ENCODE measurements around the gene DNAJC28. TPM values are rescaled to one million over a fixed set of nuclear protein-coding genes. Genes with fewer than 3 reads are reported as not detected.

DNAJC28 gene
- total and polyA plus RNA-seq, 9 of the 15 experiments (the other 6 are each of a cell fraction or from before 2014, with no cell fraction given), result 0.68 to 2.5 (median 1.1) TPM

DNA sequence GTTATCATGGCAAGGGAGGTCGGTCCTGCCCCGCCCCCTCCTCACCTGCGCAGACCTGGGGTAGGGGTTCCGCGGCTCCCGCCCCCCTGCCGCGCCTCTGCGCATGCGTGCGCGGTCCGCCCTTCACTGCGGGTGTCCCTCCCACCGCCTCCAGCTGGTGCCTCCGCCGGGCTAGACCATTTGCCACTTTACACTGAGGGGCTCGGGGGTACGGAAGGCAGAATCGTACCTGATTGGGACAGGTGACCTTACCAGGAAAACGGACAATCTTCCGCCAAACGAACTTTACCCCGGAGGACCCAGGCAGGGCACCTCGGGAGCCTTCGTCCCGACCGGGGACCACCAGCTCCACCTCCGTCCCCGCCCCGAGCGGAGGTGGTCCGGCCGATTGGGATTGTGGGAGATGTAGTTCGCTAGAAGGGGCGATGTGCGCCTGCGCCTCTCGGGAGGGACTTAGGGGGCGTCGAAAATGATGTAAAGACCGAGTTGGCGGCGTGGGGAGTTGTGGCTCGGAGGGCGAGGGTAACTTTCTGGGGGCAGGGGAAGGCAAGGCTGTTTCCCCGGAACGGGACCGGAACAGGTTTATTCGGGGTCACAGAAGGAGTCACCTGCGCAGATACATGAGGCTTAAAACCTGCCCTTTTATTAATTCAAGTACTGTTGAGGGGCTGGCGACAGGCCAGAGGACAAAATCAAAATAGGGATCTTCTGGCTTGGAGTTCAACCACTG lies at the start of gene DNAJC28 (continued):
- TF ChIP-seq NFE2L1 (tag; IDR thresholded peaks at IDR 0.05; ENCODE audit: borderline replicate concordance, low read depth), result no peak
- TF ChIP-seq BRF2 (IDR thresholded peaks at IDR 0.05; ENCODE audit: borderline replicate concordance, insufficient read depth, insufficient read length), result no peak
- TF ChIP-seq TAF15 (IDR thresholded peaks at IDR 0.05; ENCODE audit: low read depth, low read length), result no peak
- no peak for TF ChIP-seq RAD21 (CRISPR knock-in tag; conservative IDR thresholded peaks at IDR 0.05 in 1 of 2, IDR thresholded peaks at IDR 0.05 in 1 of 2)
- TF ChIP-seq HES1 (IDR thresholded peaks at IDR 0.05; ENCODE audit: low read depth), result 0 out of 2 replicates have a peak, but pooled peaks have one; percentile 44
- no peak for TF ChIP-seq EWSR1 (IDR thresholded peaks at IDR 0.05; ENCODE audit: borderline replicate concordance, low read depth, partially characterized antibody)
- TF ChIP-seq EP300 (IDR thresholded peaks at IDR 0.05; ENCODE audit: low read length), result 0 out of 2 replicates have a peak, but pooled peaks have one; percentile 7
- TF ChIP-seq, protein P1, sequence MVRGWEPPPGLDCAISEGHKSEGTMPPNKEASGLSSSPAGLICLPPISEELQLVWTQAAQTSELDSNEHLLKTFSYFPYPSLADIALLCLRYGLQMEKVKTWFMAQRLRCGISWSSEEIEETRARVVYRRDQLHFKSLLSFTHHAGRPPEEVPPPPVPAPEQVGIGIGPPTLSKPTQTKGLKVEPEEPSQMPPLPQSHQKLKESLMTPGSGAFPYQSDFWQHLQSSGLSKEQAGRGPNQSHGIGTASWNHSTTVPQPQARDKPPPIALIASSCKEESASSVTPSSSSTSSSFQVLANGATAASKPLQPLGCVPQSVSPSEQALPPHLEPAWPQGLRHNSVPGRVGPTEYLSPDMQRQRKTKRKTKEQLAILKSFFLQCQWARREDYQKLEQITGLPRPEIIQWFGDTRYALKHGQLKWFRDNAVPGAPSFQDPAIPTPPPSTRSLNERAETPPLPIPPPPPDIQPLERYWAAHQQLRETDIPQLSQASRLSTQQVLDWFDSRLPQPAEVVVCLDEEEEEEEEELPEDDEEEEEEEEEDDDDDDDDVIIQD (CRISPR knock-in tag; IDR thresholded peaks at IDR 0.05), result no peak
- TF ChIP-seq DNMT1 (IDR thresholded peaks at IDR 0.05), result no peak
- no peak for TF ChIP-seq LEF1 (IDR thresholded peaks at IDR 0.05)
- 0 out of 2 replicates have a peak, but pooled peaks have one; percentile 57 for TF ChIP-seq SMAD4 (CRISPR knock-in tag; conservative IDR thresholded peaks at IDR 0.05)
- no peak for TF ChIP-seq ZBED1 (IDR thresholded peaks at IDR 0.05)
- no peak for TF ChIP-seq ESRRB (CRISPR knock-in tag; IDR thresholded peaks at IDR 0.05; ENCODE audit: borderline replicate concordance)
- TF ChIP-seq E2F6 (IDR thresholded peaks at IDR 0.05; ENCODE audit: borderline replicate concordance in 1 of 2, extremely low read depth in 1 of 2, insufficient read depth in 1 of 2, insufficient read length in 1 of 2, low read depth in 1 of 2, low read length in 1 of 2, poor library complexity in 1 of 2, severe bottlenecking in 1 of 2), result peak in 1 of 2 experiments; percentile 57
- TF ChIP-seq ZNF140 (CRISPR knock-in tag; IDR thresholded peaks at IDR 0.05), result no peak
- TF ChIP-seq SMARCA4 (IDR thresholded peaks at IDR 0.05), result peak; percentile 66; the same call in 1 of the 2 replicates

Measured in K562 (cell line).